ENCODE results near the gene SLC35A5. TPM values are rescaled to one million over a fixed set of nuclear protein-coding genes. Genes with fewer than 3 reads are reported as not detected.

SLC35A5 gene
- total RNA-seq, 1 donor from 2014 or later = 25.1 TPM

DNA sequence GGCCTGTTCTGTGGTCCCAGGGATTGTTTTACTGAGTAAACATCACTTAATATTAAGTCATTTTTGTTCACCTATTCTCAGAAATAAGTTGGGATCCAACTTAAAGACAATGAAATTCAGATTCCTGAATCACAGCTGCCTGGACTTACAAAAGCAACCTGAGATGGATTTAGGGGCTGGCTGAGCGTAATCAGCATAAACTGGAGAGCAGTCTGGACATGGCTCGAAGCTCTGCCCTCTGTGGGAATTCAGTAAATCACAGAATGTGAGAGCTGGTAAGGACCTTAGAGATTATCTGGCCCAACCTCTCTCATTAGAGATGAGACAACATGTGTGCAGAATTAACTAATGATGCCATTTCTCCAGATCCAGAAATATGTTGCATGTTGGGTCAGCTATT, 55.4 kb downstream of the SLC35A5 start:
- Mint-ChIP-seq H3K36me3 (ENCODE audit: low read depth) (no peaks in the 10 kb centered on the region), H3K4me1 (no peaks in the 10 kb centered on the region), H3K4me3 (no peak overlapping the region), H3K9me3 (no peaks in the 10 kb centered on the region), H3K27me3 (peaks cover 3% of the 10 kb centered on the region), H3K27ac (no peak overlapping the region)
- ATAC-seq (ENCODE audit: low read depth) = no peak
- ChIA-PET POLR2A (no interaction called here), CTCF (interaction anchor here (0.9 kb wide), 1 partner anchor 39 kb away, joined by 3 read pairs; no protein-coding TSS in a partner anchor)
- intact Hi-C loops (cut with micrococcal nuclease) = no loop called here
- DNase-seq = no peak
- TF ChIP-seq, protein P1, sequence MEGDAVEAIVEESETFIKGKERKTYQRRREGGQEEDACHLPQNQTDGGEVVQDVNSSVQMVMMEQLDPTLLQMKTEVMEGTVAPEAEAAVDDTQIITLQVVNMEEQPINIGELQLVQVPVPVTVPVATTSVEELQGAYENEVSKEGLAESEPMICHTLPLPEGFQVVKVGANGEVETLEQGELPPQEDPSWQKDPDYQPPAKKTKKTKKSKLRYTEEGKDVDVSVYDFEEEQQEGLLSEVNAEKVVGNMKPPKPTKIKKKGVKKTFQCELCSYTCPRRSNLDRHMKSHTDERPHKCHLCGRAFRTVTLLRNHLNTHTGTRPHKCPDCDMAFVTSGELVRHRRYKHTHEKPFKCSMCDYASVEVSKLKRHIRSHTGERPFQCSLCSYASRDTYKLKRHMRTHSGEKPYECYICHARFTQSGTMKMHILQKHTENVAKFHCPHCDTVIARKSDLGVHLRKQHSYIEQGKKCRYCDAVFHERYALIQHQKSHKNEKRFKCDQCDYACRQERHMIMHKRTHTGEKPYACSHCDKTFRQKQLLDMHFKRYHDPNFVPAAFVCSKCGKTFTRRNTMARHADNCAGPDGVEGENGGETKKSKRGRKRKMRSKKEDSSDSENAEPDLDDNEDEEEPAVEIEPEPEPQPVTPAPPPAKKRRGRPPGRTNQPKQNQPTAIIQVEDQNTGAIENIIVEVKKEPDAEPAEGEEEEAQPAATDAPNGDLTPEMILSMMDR (IDR thresholded peaks at IDR 0.05) = no peak

DNA sequence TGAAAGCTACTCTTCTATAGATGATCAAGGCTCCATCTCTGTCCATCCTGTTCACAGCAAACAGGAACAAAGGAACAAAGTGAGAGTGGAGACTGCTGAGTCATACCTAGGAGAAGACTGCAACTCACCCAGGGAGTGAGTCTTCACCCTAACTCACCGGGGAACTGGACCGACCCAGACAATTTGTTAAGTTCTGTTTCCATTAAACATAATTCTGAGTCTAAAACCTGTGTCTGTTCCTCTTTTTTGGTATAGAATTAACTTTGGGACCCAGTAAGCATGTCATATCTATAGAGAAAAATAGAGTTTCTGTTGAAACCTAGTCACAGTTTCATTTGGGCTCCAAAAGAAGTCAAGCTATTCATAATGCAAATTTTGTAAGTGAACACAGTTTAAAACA, 57.5 kb downstream of the SLC35A5 start:
- no peaks in the 10 kb centered on the region for H3K36me3 Mint-ChIP-seq (ENCODE audit: low read depth)
- ChIA-PET POLR2A (no interaction called here), CTCF (interaction anchor here (0.6 kb wide), 1 partner anchor 21 kb away, joined by 3 read pairs; no protein-coding TSS in a partner anchor)
- no peaks in the 10 kb centered on the region for H3K9me3 Mint-ChIP-seq
- H3K4me3 Mint-ChIP-seq = no peak overlapping the region
- intact Hi-C loops (cut with micrococcal nuclease) = no loop called here
- peaks cover 3% of the 10 kb centered on the region for H3K27me3 Mint-ChIP-seq
- peak; percentile 40 for ATAC-seq (ENCODE audit: low read depth)
- DNase-seq = no peak
- no peaks in the 10 kb centered on the region for H3K4me1 Mint-ChIP-seq
- peak overlapping the region; percentile 41 for H3K27ac Mint-ChIP-seq
- TF ChIP-seq, protein P1 (IDR thresholded peaks at IDR 0.05) = no peak

DNA sequence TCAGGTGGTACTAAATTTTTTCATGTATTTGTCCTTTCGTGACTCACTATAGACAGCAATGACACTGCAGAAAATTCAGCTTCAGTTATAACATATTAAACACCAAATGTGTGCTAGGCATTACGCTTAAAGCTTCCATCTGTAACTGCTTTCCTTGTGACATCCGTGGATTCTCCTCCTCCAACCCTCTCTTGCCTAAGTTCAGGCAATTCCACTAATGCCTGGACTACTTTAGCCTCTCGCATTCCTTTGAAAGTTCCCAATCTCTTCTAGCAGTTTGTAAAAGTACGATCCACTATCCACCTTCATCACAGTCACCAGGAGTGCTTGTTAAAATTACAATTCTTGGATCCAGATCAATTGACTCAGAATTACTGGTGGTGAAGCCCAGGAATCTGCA, 61.4 kb downstream of the SLC35A5 start:
- H3K4me3 Mint-ChIP-seq = no peak overlapping the region
- ATAC-seq (ENCODE audit: low read depth) = no peak
- intact Hi-C loops (cut with micrococcal nuclease) = no loop called here
- no peaks in the 10 kb centered on the region for H3K27me3 Mint-ChIP-seq
- no peak for DNase-seq
- POLR2A ChIA-PET = no interaction called here
- H3K9me3 Mint-ChIP-seq = no peaks in the 10 kb centered on the region
- no peak overlapping the region for H3K27ac Mint-ChIP-seq
- H3K36me3 Mint-ChIP-seq (ENCODE audit: low read depth) = no peaks in the 10 kb centered on the region
- CTCF ChIA-PET = no interaction called here
- TF ChIP-seq, protein P1 (IDR thresholded peaks at IDR 0.05) = no peak
- H3K4me1 Mint-ChIP-seq = no peaks in the 10 kb centered on the region

DNA sequence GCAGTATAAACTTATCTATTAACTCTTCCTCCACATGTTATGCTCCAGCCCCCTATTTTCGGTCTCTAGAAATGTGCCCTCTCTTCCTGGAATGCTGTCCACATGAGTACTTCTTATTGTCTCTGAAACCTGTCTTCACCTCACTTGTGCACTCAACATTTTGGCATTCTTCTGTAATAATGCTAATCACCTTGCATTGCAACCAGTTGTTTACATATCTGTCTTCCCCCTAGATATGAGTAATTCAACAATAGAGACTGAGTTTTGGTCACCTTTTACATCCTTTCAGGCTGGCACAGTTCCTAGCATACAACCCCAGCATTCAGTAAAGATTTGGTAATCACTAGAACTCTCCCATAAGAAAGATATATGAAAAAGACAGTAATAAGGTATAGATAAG, 61.9 kb downstream of the SLC35A5 start:
- DNase-seq (no peak), ATAC-seq (ENCODE audit: low read depth) (no peak)
- H3K9me3 Mint-ChIP-seq = no peaks in the 10 kb centered on the region
- H3K4me3 Mint-ChIP-seq = no peak overlapping the region
- H3K36me3 Mint-ChIP-seq (ENCODE audit: low read depth) = no peaks in the 10 kb centered on the region
- ChIA-PET POLR2A (no interaction called here), CTCF (no interaction called here)
- no peaks in the 10 kb centered on the region for H3K27me3 Mint-ChIP-seq
- TF ChIP-seq, protein P1 (IDR thresholded peaks at IDR 0.05) = no peak
- intact Hi-C loops (cut with micrococcal nuclease) = no loop called here
- H3K27ac Mint-ChIP-seq = no peak overlapping the region
- no peaks in the 10 kb centered on the region for H3K4me1 Mint-ChIP-seq

DNA sequence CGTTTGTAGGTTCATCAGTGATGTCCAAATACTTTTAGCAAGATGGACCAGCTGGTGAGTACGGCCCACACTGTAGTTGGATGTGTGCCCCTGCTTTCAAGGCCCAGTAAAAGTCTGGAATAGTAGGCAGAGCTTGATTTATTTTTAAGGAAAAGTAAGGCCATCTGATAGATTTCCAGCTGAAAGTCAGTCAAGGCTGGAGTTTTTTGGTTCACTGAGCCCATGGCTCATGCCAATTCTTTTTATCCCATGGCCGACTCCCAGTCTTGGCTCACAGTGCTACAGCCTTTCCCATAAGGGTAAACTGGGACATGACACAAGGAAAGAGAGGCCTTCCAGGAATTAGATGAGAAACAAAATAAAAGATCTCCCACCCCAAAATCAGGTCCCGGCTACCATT, 65.6 kb downstream of the SLC35A5 start:
- POLR2A ChIA-PET = no interaction called here
- Mint-ChIP-seq H3K4me1 (no peaks in the 10 kb centered on the region), H3K36me3 (ENCODE audit: low read depth) (no peaks in the 10 kb centered on the region), H3K9me3 (no peaks in the 10 kb centered on the region), H3K27ac (no peak overlapping the region), H3K27me3 (no peaks in the 10 kb centered on the region), H3K4me3 (no peak overlapping the region)
- ATAC-seq (ENCODE audit: low read depth) (no peak), DNase-seq (no peak)
- CTCF ChIA-PET = no interaction called here
- TF ChIP-seq, protein P1 (IDR thresholded peaks at IDR 0.05) = no peak
- intact Hi-C loops (cut with micrococcal nuclease) = no loop called here
